ENCODE results near the gene PCDHGA1. TPM values are rescaled to one million over a fixed set of nuclear protein-coding genes. Genes with fewer than 3 reads are reported as not detected.

The PCDHGA1 gene
- total and polyA plus RNA-seq, 9 of the 15 experiments (the other 6 are each of a cell fraction or from before 2014, with no cell fraction given): 0.05 to 0.26 (median 0.18) TPM; not detected in 2

- TF ChIP-seq TOE1 (IDR thresholded peaks at IDR 0.05; ENCODE audit: borderline replicate concordance) (peak; percentile 65), TOE1 (CRISPR knock-in tag; IDR thresholded peaks at IDR 0.05; ENCODE audit: borderline replicate concordance, low read depth) (no peak), GTF2A2 (tag; IDR thresholded peaks at IDR 0.05) (0 out of 2 replicates have a peak, but pooled peaks have one; percentile 39), BRD9 (IDR thresholded peaks at IDR 0.05; ENCODE audit: low read depth, partially characterized antibody) (peak; percentile 85), ZNF75A (CRISPR knock-in tag; IDR thresholded peaks at IDR 0.05) (no peak), ZNF175 (CRISPR knock-in tag; IDR thresholded peaks at IDR 0.05; ENCODE audit: low read depth) (no peak), MCM7 (IDR thresholded peaks at IDR 0.05) (no peak), REST (IDR thresholded peaks at IDR 0.05; ENCODE audit: borderline replicate concordance) (peak; percentile 50; the same call in 1 of the 2 replicates), REST (CRISPR knock-in tag; IDR thresholded peaks at IDR 0.05; ENCODE audit: low read depth) (no peak; the same call in 1 of the 2 replicates), ELF2 (CRISPR knock-in tag; IDR thresholded peaks at IDR 0.05) (peak; percentile 84), SIX5 (IDR thresholded peaks at IDR 0.05; ENCODE audit: borderline replicate concordance in 1 of 2, insufficient read depth in 1 of 2, low read depth in 1 of 2, low read length in 2 of 2) (no peak)
- TF ChIP-seq, protein P1, sequence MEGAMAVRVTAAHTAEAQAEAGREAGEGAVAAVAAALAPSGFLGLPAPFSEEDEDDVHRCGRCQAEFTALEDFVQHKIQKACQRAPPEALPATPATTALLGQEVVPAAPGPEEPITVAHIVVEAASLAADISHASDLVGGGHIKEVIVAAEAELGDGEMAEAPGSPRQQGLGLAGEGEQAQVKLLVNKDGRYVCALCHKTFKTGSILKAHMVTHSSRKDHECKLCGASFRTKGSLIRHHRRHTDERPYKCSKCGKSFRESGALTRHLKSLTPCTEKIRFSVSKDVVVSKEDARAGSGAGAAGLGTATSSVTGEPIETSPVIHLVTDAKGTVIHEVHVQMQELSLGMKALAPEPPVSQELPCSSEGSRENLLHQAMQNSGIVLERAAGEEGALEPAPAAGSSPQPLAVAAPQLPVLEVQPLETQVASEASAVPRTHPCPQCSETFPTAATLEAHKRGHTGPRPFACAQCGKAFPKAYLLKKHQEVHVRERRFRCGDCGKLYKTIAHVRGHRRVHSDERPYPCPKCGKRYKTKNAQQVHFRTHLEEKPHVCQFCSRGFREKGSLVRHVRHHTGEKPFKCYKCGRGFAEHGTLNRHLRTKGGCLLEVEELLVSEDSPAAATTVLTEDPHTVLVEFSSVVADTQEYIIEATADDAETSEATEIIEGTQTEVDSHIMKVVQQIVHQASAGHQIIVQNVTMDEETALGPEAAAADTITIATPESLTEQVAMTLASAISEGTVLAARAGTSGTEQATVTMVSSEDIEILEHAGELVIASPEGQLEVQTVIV (CRISPR knock-in tag; IDR thresholded peaks at IDR 0.05; ENCODE audit: borderline replicate concordance): no peak
- TF ChIP-seq, protein P2, sequence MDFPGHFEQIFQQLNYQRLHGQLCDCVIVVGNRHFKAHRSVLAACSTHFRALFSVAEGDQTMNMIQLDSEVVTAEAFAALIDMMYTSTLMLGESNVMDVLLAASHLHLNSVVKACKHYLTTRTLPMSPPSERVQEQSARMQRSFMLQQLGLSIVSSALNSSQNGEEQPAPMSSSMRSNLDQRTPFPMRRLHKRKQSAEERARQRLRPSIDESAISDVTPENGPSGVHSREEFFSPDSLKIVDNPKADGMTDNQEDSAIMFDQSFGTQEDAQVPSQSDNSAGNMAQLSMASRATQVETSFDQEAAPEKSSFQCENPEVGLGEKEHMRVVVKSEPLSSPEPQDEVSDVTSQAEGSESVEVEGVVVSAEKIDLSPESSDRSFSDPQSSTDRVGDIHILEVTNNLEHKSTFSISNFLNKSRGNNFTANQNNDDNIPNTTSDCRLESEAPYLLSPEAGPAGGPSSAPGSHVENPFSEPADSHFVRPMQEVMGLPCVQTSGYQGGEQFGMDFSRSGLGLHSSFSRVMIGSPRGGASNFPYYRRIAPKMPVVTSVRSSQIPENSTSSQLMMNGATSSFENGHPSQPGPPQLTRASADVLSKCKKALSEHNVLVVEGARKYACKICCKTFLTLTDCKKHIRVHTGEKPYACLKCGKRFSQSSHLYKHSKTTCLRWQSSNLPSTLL (IDR thresholded peaks at IDR 0.05): no peak
These were observed 9.8 kb upstream of the PCDHGA1 start, which contains the start of gene TAF7 (continued) for GRCh38 chr5:141320225-141321169.

Measured in K562 (cell line).